A673 (cell line): ENCODE measurements around the gene HTR1D. TPM values are rescaled to one million over a fixed set of nuclear protein-coding genes. Genes with fewer than 3 reads are reported as not detected.

Source experiments
- BruUV-seq: library from RNA; stranded (reverse); fragments of 400-500 nt; replicated peaks from 2 replicates; lab custom pipeline; 2021; lab: Mats Ljungman, UMichigan
- CTCF ChIA-PET: fragments of 300-600 bp; sonication (Branson Sonifier 250); formaldehyde crosslinking; loops from one replicate; lab custom pipeline; 2022; ENCODE audit warnings: antibody characterized with exemption; lab: Charles Lee
- POLR2A ChIA-PET: fragments of 300-600 bp; sonication (Branson Sonifier 250); formaldehyde crosslinking; loops from one replicate; lab custom pipeline; 2022; ENCODE audit warnings: antibody characterized with exemption; ENCODE audit not compliant: low non-redundant PET; lab: Charles Lee
- DNase-seq: peaks from one replicate; pipeline ENCODE4 v3.0.0-alpha.2; 2015; ENCODE audit warnings: low spot score
- H3K27ac ChIP-seq: fragments of 200-600 bp; sonication (generic); 2 replicates; pipeline ENCODE4 v1.5.1; 2016; ENCODE audit warnings: mixed run types, low read depth, mild to moderate bottlenecking, mixed read lengths, antibody characterized with exemption, low read length; ENCODE audit not compliant: poor library complexity, severe bottlenecking
- H3K27me3 ChIP-seq: fragments of 200-600 bp; sonication (generic); replicated peaks from 2 replicates; pipeline ENCODE4 v1.6.1; 2017; ENCODE audit warnings: mixed run types, low read depth, mild to moderate bottlenecking, mixed read lengths, antibody characterized with exemption, low read length; ENCODE audit not compliant: insufficient read depth, poor library complexity
- H3K36me3 ChIP-seq: fragments of 200-600 bp; sonication (generic); 2 replicates; pipeline ENCODE4 v1.6.1; 2016; ENCODE audit warnings: mixed run types, mild to moderate bottlenecking, mixed read lengths, antibody characterized with exemption, low read length; ENCODE audit not compliant: insufficient read depth, poor library complexity, severe bottlenecking
- H3K4me1 ChIP-seq: fragments of 200-600 bp; sonication (generic); 2 replicates; pipeline ENCODE4 v1.6.1; 2017; ENCODE audit warnings: mixed run types, mild to moderate bottlenecking, mixed read lengths, antibody characterized with exemption, low read length; ENCODE audit not compliant: insufficient read depth, poor library complexity, severe bottlenecking
- H3K4me3 ChIP-seq: fragments of 200-600 bp; sonication (generic); 2 replicates; pipeline ENCODE4 v1.5.1; 2016; ENCODE audit warnings: low read depth, mixed run types, mild to moderate bottlenecking, mixed read lengths, low read length; ENCODE audit not compliant: poor library complexity, severe bottlenecking
- H3K9me3 ChIP-seq: fragments of 200-600 bp; sonication (generic); 2 replicates; pipeline ENCODE4 v1.6.1; 2016; ENCODE audit warnings: mixed run types, low read depth, mild to moderate bottlenecking, mixed read lengths, antibody characterized with exemption, low read length; ENCODE audit not compliant: poor library complexity, severe bottlenecking
- EZH2 ChIP-seq: fragments of 200-600 bp; sonication (generic); IDR thresholded peaks from 2 replicates; pipeline ENCODE4 v1.6.1; 2017; ENCODE audit warnings: borderline replicate concordance, low read depth, mild to moderate bottlenecking, mixed read lengths, antibody characterized with exemption, low read length; ENCODE audit not compliant: poor library complexity, severe bottlenecking
- intact Hi-C: fragments of 100-400 bp; cut with micrococcal nuclease; formaldehyde crosslinking; loops from one replicate; pipeline ENCODE4 v1.10.0; 2022; ENCODE audit not compliant: unreplicated experiment
- total RNA-seq: library from RNA; stranded (reverse); gene quantifications from 2 replicates; pipeline ENCODE4 v1.2.3, GENCODE V29; 2021
- TF ChIP-seq, protein P1 (sequence below): fragments of 300-800, 200-600 bp; sonication (generic); conservative IDR thresholded peaks from 2 replicates; pipeline ENCODE4 v1.5.1; 2017; ENCODE audit warnings: low read depth, mild to moderate bottlenecking, antibody characterized with exemption, low read length, moderate library complexity, mixed read lengths

HTR1D gene
- total RNA-seq, 1 experiment from 2014 or later: 0.13 TPM

DNA sequence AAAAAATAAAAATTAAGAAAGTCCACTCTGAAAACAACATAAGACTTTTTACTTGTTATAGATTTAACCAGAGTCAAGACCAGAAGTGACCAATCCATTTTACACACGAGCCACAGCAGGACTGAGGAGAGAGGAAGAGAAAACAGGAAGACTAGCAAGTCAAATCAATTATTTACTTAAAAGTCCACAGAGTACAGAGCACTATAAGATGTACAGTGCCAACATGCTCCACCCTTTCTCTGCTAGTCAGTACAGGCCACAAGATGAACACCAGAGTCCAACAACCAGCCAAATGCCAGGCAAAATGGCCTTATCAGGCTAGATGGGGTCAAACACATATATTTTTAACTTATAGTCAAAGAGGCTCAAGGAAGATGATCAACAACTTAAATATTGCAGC is 68.2 kb downstream of the HTR1D start:
- Histone ChIP-seq H3K4me1 (no peaks in the 10 kb centered on the region), H3K27ac (no peak overlapping the region), H3K9me3 (no peaks in the 10 kb centered on the region), H3K4me3 (no peak overlapping the region), H3K27me3 (no peaks in the 10 kb centered on the region), H3K36me3 (no peaks in the 10 kb centered on the region)
- intact Hi-C loops: no loop called here
- POLR2A ChIA-PET: no interaction called here
- BruUV-seq: no TSS peak
- CTCF ChIA-PET: no interaction called here
- TF ChIP-seq, protein P1, sequence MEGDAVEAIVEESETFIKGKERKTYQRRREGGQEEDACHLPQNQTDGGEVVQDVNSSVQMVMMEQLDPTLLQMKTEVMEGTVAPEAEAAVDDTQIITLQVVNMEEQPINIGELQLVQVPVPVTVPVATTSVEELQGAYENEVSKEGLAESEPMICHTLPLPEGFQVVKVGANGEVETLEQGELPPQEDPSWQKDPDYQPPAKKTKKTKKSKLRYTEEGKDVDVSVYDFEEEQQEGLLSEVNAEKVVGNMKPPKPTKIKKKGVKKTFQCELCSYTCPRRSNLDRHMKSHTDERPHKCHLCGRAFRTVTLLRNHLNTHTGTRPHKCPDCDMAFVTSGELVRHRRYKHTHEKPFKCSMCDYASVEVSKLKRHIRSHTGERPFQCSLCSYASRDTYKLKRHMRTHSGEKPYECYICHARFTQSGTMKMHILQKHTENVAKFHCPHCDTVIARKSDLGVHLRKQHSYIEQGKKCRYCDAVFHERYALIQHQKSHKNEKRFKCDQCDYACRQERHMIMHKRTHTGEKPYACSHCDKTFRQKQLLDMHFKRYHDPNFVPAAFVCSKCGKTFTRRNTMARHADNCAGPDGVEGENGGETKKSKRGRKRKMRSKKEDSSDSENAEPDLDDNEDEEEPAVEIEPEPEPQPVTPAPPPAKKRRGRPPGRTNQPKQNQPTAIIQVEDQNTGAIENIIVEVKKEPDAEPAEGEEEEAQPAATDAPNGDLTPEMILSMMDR: no peak
- no peak for TF ChIP-seq EZH2
- DNase-seq: no peak

DNA sequence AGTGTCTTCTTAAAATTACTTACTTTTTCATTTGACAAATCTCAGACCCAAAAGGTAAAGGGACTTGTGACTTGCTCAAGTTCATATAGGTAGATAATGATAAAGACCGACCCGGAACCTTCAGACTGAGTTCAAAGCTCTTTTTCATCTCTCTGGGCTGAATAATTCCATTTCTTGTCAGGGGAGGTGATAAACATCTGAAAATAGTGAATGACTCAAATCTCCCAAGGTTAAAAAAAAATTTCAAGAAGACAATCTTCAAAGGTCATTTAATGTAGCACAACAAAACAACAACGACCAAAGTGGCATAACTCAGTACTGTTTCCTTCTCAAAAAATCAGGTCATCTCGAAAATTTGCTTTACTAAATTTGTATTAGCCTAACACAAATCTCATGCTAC is 69.2 kb downstream of the HTR1D start:
- TF ChIP-seq, protein P1: no peak
- no peak for TF ChIP-seq EZH2
- Histone ChIP-seq H3K4me3 (no peak overlapping the region), H3K9me3 (no peaks in the 10 kb centered on the region), H3K27me3 (no peaks in the 10 kb centered on the region), H3K36me3 (no peaks in the 10 kb centered on the region), H3K4me1 (no peaks in the 10 kb centered on the region), H3K27ac (no peak overlapping the region)
- POLR2A ChIA-PET: no interaction called here
- no TSS peak for BruUV-seq
- intact Hi-C loops: no loop called here
- no peak for DNase-seq
- CTCF ChIA-PET: no interaction called here

Other genes with a start within 250 kb of the HTR1D start
- 0.24 TPM in 1 of 2 replicates, not detected in the other for gene LACTBL1, start 244.6 kb downstream of the HTR1D start, total RNA-seq
- gene TEX46, start 201.7 kb downstream of the HTR1D start, total RNA-seq: not detected in 2 replicates
- 201 and 224 TPM in 2 replicates for gene KDM1A, start 198.0 kb downstream of the HTR1D start, total RNA-seq
- gene LUZP1, start 48.6 kb downstream of the HTR1D start, total RNA-seq: 32.6 and 34.9 TPM in 2 replicates
- 300 and 304 TPM in 2 replicates for gene HNRNPR, start 126.8 kb upstream of the HTR1D start, total RNA-seq
- gene ZNF436, start 152.3 kb upstream of the HTR1D start, total RNA-seq: 13.7 and 14.8 TPM in 2 replicates
- 0.76 and 0.99 TPM in 2 replicates for gene TCEA3, start 207.2 kb upstream of the HTR1D start, total RNA-seq